ENCODE measurements around the gene PRKCSH. TPM values are rescaled to one million over a fixed set of nuclear protein-coding genes. Genes with fewer than 3 reads are reported as not detected.

PRKCSH gene
- total and polyA plus RNA-seq, 2 experiments from 2014 or later = 85.3 to 130 TPM

- no peak overlapping the region for H3K27ac ChIP-seq (ENCODE audit: low read depth)
- peaks cover 3% of the 10 kb centered on the region; the same call in 2 of the 3 replicates for H3K4me1 Mint-ChIP-seq
- no peak overlapping the region for H3K4me3 ChIP-seq
- H3F3A ChIP-seq (replicated peaks; ENCODE audit: low read depth) = 0 out of 2 replicates have a peak, but pooled peaks cover 2% of the 10 kb centered on the region
- no peaks in the 10 kb centered on the region for H3K4me1 ChIP-seq (ENCODE audit: insufficient read depth)
- peaks cover 61% of the 10 kb centered on the region for H3K36me3 Mint-ChIP-seq (ENCODE audit: low read depth)
- H3K27me3 Mint-ChIP-seq (ENCODE audit: insufficient read depth, low read depth, poor library complexity) = peaks cover 6% of the 10 kb centered on the region
- peaks cover 16% of the 10 kb centered on the region for H3K36me3 ChIP-seq (ENCODE audit: insufficient read depth)
- no peak overlapping the region for H3K4me3 Mint-ChIP-seq
- H3K9me3 Mint-ChIP-seq = no peaks in the 10 kb centered on the region; the same call in 2 of the 3 replicates
- no peak for ATAC-seq
- no peak overlapping the region for H3K4me2 ChIP-seq
- TF ChIP-seq REST (IDR thresholded peaks at IDR 0.05; ENCODE audit: unreplicated experiment) = no peak
- no peak for TF ChIP-seq CTCF (conservative IDR thresholded peaks at IDR 0.05; ENCODE audit: low read depth in 2 of 2)
- no peak for TF ChIP-seq NANOG (IDR thresholded peaks at IDR 0.05; ENCODE audit: borderline replicate concordance)
- no peak for TF ChIP-seq POLR2AphosphoS5 (IDR thresholded peaks at IDR 0.05; ENCODE audit: low read depth)
- TF ChIP-seq EZH2 (IDR thresholded peaks at IDR 0.05; ENCODE audit: low read depth, unreplicated experiment) = no peak
- no peak for TF ChIP-seq CREB1 (CRISPR knock-in tag; IDR thresholded peaks at IDR 0.05; ENCODE audit: low read depth)
- TF ChIP-seq STAT1 (IDR thresholded peaks at IDR 0.05; ENCODE audit: unreplicated experiment) = no peak
- no peak for TF ChIP-seq ETS1 (IDR thresholded peaks at IDR 0.05)
- TF ChIP-seq EZH2phosphoT487 (IDR thresholded peaks at IDR 0.05; ENCODE audit: unreplicated experiment) = no peak
- no peak for TF ChIP-seq ZNF462 (CRISPR knock-in tag; IDR thresholded peaks at IDR 0.05)
- TF ChIP-seq ZNF114 (CRISPR knock-in tag; IDR thresholded peaks at IDR 0.05) = no peak
- no peak for TF ChIP-seq ZNF331 (CRISPR knock-in tag; IDR thresholded peaks at IDR 0.05; ENCODE audit: low read depth)
- TF ChIP-seq JUNB (IDR thresholded peaks at IDR 0.05; ENCODE audit: unreplicated experiment) = no peak
- no peaks in the 10 kb centered on the region for H3K27me3 ChIP-seq (ENCODE audit: insufficient read depth)
- peaks cover 3% of the 10 kb centered on the region; the same call in 1 of the 2 replicates for H4K20me1 ChIP-seq (replicated peaks; ENCODE audit: insufficient read depth)
- no peak for DNase-seq (ENCODE audit: low spot score)
- H2AFZ ChIP-seq = no peak overlapping the region
- no peaks in the 10 kb centered on the region for H3K79me2 ChIP-seq (replicated peaks; ENCODE audit: insufficient read depth)
- no peaks in the 10 kb centered on the region for H3K9me2 ChIP-seq (ENCODE audit: insufficient read depth)
- H3K27ac Mint-ChIP-seq = no peak overlapping the region
Observed at GRCh38 chr19:11445141-11445540, 9.7 kb downstream of the PRKCSH start.

Data from GM23338 (cell line).